HG03066 (cell line): ENCODE measurements around the gene MACROD2.

ENCODE experiments used
- ATAC-seq: cut with Tn5 transposase; IDR thresholded peaks from one replicate; pipeline ENCODE4 v1.9.1; 2021; ENCODE audit warnings: low read depth; ENCODE audit not compliant: unreplicated experiment

MACROD2 gene

GRCh38 chr20:15699431-15700146 is 1704.3 kb downstream of the MACROD2 start:
- no peak for ATAC-seq

- ATAC-seq, result no peak
These were observed 1704.9 kb downstream of the MACROD2 start for GRCh38 chr20:15700147-15700765.

- no peak for ATAC-seq
These were observed 1706.8 kb downstream of the MACROD2 start for GRCh38 chr20:15702161-15702560.

GRCh38 chr20:15703171-15703911 is 1708.0 kb downstream of the MACROD2 start:
- no peak for ATAC-seq

GRCh38 chr20:15705975-15706374 is 1710.7 kb downstream of the MACROD2 start:
- no peak for ATAC-seq

- ATAC-seq, result no peak
These were observed 1711.4 kb downstream of the MACROD2 start for GRCh38 chr20:15706719-15707118.

- no peak for ATAC-seq
These were observed 1713.8 kb downstream of the MACROD2 start for GRCh38 chr20:15708984-15709598.

- ATAC-seq, result no peak
These were observed 1715.3 kb downstream of the MACROD2 start for GRCh38 chr20:15710636-15711035.

GRCh38 chr20:15711177-15711576 is 1715.9 kb downstream of the MACROD2 start:
- ATAC-seq, result no peak

GRCh38 chr20:15716256-15716655 is 1720.9 kb downstream of the MACROD2 start:
- no peak for ATAC-seq

GRCh38 chr20:15726416-15726815 is 1731.1 kb downstream of the MACROD2 start:
- ATAC-seq, result no peak

GRCh38 chr20:15734052-15734451 is 1738.7 kb downstream of the MACROD2 start:
- no peak for ATAC-seq

- ATAC-seq, result no peak
These were observed 1743.7 kb downstream of the MACROD2 start for GRCh38 chr20:15739035-15739434.

GRCh38 chr20:15740046-15740775 is 1744.9 kb downstream of the MACROD2 start:
- no peak for ATAC-seq

GRCh38 chr20:15742087-15742486 is 1746.8 kb downstream of the MACROD2 start:
- no peak for ATAC-seq

- ATAC-seq, result no peak
These were observed 1747.3 kb downstream of the MACROD2 start for GRCh38 chr20:15742627-15743026.

- ATAC-seq, result no peak
These were observed 1760.9 kb downstream of the MACROD2 start for GRCh38 chr20:15756002-15756753.

GRCh38 chr20:15756754-15757115 is 1761.4 kb downstream of the MACROD2 start:
- ATAC-seq, result no peak

GRCh38 chr20:15759594-15759993 is 1764.3 kb downstream of the MACROD2 start:
- ATAC-seq, result no peak
